ENCODE data around the gene PTPRG. TPM values are rescaled to one million over a fixed set of nuclear protein-coding genes. Genes with fewer than 3 reads are reported as not detected.

The PTPRG gene
- total RNA-seq, 1 experiment from 2014 or later, result 69.3 TPM

DNA sequence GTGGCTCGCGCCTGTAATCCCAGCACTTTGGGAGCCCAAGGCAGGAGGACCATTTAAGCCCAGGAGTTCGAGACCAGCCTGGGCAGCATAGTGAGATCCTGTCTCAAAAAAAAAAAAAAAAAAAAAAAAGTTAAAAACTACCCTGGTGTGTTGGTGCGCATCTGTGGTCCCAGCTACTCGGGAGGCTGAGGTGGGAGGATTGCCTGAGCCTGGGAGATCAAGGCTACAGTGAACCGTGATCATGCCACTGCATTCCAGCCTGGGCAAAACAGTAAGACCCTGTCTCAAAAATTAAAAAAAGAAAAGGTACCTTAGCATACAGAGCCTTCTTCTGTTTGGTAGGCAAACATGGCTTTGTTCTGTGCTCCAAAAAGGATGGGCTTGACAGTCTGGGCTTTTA lies 57.5 kb downstream of the PTPRG start:
- Histone ChIP-seq H3K4ac (ENCODE audit: low read depth, low read length) (no peak overlapping the region), H3K56ac (ENCODE audit: insufficient read length, low read depth, low read length) (no peak overlapping the region), H3K4me1 (ENCODE audit: insufficient read depth, low read length) (peaks cover 13% of the 10 kb centered on the region), H3T11ph (ENCODE audit: low read length) (no peak overlapping the region), H3K23me2 (ENCODE audit: insufficient read length, low read depth, low read length, poor library complexity, severe bottlenecking) (no peaks in the 10 kb centered on the region), H2BK15ac (ENCODE audit: low read depth, low read length) (no peak overlapping the region), H3K27me3 (ENCODE audit: insufficient read depth, low read length) (no peaks in the 10 kb centered on the region), H3K79me2 (ENCODE audit: insufficient read depth, low read length) (peaks cover 43% of the 10 kb centered on the region; the same call in 1 of the 2 replicates), H3K4me2 (ENCODE audit: insufficient read depth, insufficient read length, low read length) (no peak overlapping the region), H4K5ac (ENCODE audit: insufficient read length, low read depth, low read length) (no peak overlapping the region), H2BK12ac (ENCODE audit: insufficient read length, low read depth, low read length) (no peak overlapping the region), H4K91ac (ENCODE audit: insufficient read length, low read depth, low read length) (no peak overlapping the region), H3K27ac (ENCODE audit: insufficient read length, low read depth, low read length) (no peak overlapping the region), H3K79me1 (ENCODE audit: insufficient read depth, low read depth, low read length, poor library complexity, severe bottlenecking) (peaks cover 4% of the 10 kb centered on the region), H2AK5ac (ENCODE audit: insufficient read length, low read length) (no peak overlapping the region), H2BK5ac (ENCODE audit: insufficient read length, low read length) (no peak overlapping the region), H4K20me1 (ENCODE audit: control insufficient read depth, insufficient read depth, insufficient read length) (no peaks in the 10 kb centered on the region), H2BK20ac (ENCODE audit: low read depth, low read length, poor library complexity, severe bottlenecking) (no peak overlapping the region), H3K18ac (ENCODE audit: insufficient read length, low read depth, low read length) (no peak overlapping the region), H3K9me3 (ENCODE audit: control insufficient read depth, low read depth, low read length) (no peaks in the 10 kb centered on the region), H4K8ac (replicated peaks; ENCODE audit: insufficient read length, low read depth, low read length) (no peak overlapping the region), H3K9ac (ENCODE audit: extremely low read depth, insufficient read length, low read length) (no peak overlapping the region), H3K14ac (ENCODE audit: insufficient read depth, low read length) (no peak overlapping the region), H3K23ac (ENCODE audit: insufficient read length, low read depth, low read length) (no peak overlapping the region), H2BK120ac (ENCODE audit: low read depth, low read length, poor library complexity, severe bottlenecking) (no peak overlapping the region), H2AFZ (ENCODE audit: low read length) (no peak overlapping the region)
- no peaks in the 10 kb centered on the region for H3K9me3 Mint-ChIP-seq
- no peak for DNase-seq
- H3K36me3 Mint-ChIP-seq (ENCODE audit: insufficient read depth in 1 of 3, low read depth in 3 of 3), result peaks cover 9 to 20% (median 12%) of the 10 kb centered on the region in 3 experiments
- H3K4me1 Mint-ChIP-seq, result peaks cover 38 to 39% of the 10 kb centered on the region in 2 experiments
- no CpG with 5 or more reads among the region's 6 CpGs for WGBS (ENCODE audit: extremely low coverage, insufficient read length, low lambda C conversion rate)
- H3K27me3 Mint-ChIP-seq (ENCODE audit: low read depth), result no peaks in the 10 kb centered on the region
- TF ChIP-seq, protein P1, sequence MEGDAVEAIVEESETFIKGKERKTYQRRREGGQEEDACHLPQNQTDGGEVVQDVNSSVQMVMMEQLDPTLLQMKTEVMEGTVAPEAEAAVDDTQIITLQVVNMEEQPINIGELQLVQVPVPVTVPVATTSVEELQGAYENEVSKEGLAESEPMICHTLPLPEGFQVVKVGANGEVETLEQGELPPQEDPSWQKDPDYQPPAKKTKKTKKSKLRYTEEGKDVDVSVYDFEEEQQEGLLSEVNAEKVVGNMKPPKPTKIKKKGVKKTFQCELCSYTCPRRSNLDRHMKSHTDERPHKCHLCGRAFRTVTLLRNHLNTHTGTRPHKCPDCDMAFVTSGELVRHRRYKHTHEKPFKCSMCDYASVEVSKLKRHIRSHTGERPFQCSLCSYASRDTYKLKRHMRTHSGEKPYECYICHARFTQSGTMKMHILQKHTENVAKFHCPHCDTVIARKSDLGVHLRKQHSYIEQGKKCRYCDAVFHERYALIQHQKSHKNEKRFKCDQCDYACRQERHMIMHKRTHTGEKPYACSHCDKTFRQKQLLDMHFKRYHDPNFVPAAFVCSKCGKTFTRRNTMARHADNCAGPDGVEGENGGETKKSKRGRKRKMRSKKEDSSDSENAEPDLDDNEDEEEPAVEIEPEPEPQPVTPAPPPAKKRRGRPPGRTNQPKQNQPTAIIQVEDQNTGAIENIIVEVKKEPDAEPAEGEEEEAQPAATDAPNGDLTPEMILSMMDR (conservative IDR thresholded peaks at IDR 0.05), result no peak
- no peak overlapping the region for H3K4me3 Mint-ChIP-seq
- no peak overlapping the region; a peak in 1 of 7 replicates for H3K27ac Mint-ChIP-seq
